Measurements from ENCODE around the gene YPEL3. TPM values are rescaled to one million over a fixed set of nuclear protein-coding genes. Genes with fewer than 3 reads are reported as not detected.

YPEL3 gene
- polyA plus RNA-seq = 100 to 1,000 TPM; 248 to 354 (median 284) TPM

GRCh38 chr16:30096105-30096861, at the start of gene YPEL3:
YPEL3 (minus strand) TSS chr16:30096213; CDS start chr16:30095482, 731 bp downstream.
- DNase-seq = peak; percentile 88 to 93 (median 93)
- H3K4me3 Mint-ChIP-seq = peak within 1 kb of the TSS; percentile 86 to 92 (median 86)
- H3K36me3 Mint-ChIP-seq = peaks cover 11 to 23% (median 19%) of the 10 kb centered on the region in 3 donors
- H3K27ac Mint-ChIP-seq = peak within 1 kb of the TSS; percentile 91 to 95 (median 94)
- H3K9me3 Mint-ChIP-seq = peaks cover 14 to 25% (median 23%) of the 10 kb centered on the region in 6 donors
- peaks cover 35 to 42% of the 10 kb centered on the region in 2 donors for H3K4me1 Mint-ChIP-seq
- H3K27me3 Mint-ChIP-seq (ENCODE audit: low read depth in 3 of 3) = peaks cover 5 to 11% (median 8%) of the 10 kb centered on the region in 3 donors

- Mint-ChIP-seq H3K9me3 (peaks cover 7 to 16% (median 10%) of the 10 kb centered on the region in 6 donors), H3K36me3 (peaks cover 4 to 7% (median 4%) of the 10 kb centered on the region in 3 donors), H3K27me3 (ENCODE audit: low read depth in 3 of 3) (peaks cover 0 to 3% (median 2%) of the 10 kb centered on the region in 3 donors), H3K4me3 (no peak overlapping the region), H3K27ac (peak overlapping the region in 1 of 6 donors; percentile 46), H3K4me1 (peaks cover 8 to 11% of the 10 kb centered on the region in 2 donors)
- no peak for DNase-seq
Observed at GRCh38 chr16:30145657-30146056, 49.6 kb upstream of the YPEL3 start.

GRCh38 chr16:30144917-30145316, 48.9 kb upstream of the YPEL3 start:
- peaks cover 4 to 7% (median 4%) of the 10 kb centered on the region in 3 donors for H3K36me3 Mint-ChIP-seq
- DNase-seq = no peak
- peaks cover 7 to 16% (median 10%) of the 10 kb centered on the region in 6 donors for H3K9me3 Mint-ChIP-seq
- peaks cover 8 to 11% of the 10 kb centered on the region in 2 donors for H3K4me1 Mint-ChIP-seq
- peaks cover 0 to 4% (median 0%) of the 10 kb centered on the region in 3 donors for H3K27me3 Mint-ChIP-seq (ENCODE audit: low read depth in 3 of 3)
- no peak overlapping the region for H3K27ac Mint-ChIP-seq
- no peak overlapping the region for H3K4me3 Mint-ChIP-seq

GRCh38 chr16:30144017-30144416, 48.0 kb upstream of the YPEL3 start:
- Mint-ChIP-seq H3K36me3 (peaks cover 0 to under 1% (median 0%) of the 10 kb centered on the region in 3 donors), H3K9me3 (peaks cover under 1 to 7% (median 5%) of the 10 kb centered on the region in 6 donors), H3K4me1 (peaks cover 11% of the 10 kb centered on the region in 2 donors), H3K27ac (peak overlapping the region in 1 of 6 donors; percentile 61), H3K27me3 (ENCODE audit: low read depth in 3 of 3) (peaks cover 0 to 4% (median 2%) of the 10 kb centered on the region in 3 donors), H3K4me3 (no peak overlapping the region)
- DNase-seq = no peak

GRCh38 chr16:30143347-30143702, 47.3 kb upstream of the YPEL3 start:
- Mint-ChIP-seq H3K9me3 (peaks cover 0 to under 1% (median 0%) of the 10 kb centered on the region in 6 donors), H3K36me3 (no peaks in the 10 kb centered on the region), H3K27me3 (ENCODE audit: low read depth in 3 of 3) (peaks cover 0 to 4% (median 2%) of the 10 kb centered on the region in 3 donors), H3K27ac (peak overlapping the region; percentile 31 to 85 (median 54)), H3K4me1 (peaks cover 11% of the 10 kb centered on the region in 2 donors), H3K4me3 (no peak overlapping the region)
- DNase-seq = no peak

- Mint-ChIP-seq H3K27ac (peak overlapping the region; percentile 31 to 85 (median 54)), H3K4me1 (peaks cover 11% of the 10 kb centered on the region in 2 donors), H3K4me3 (no peak overlapping the region), H3K27me3 (ENCODE audit: low read depth in 3 of 3) (peaks cover 0 to 4% (median 2%) of the 10 kb centered on the region in 3 donors), H3K9me3 (no peaks in the 10 kb centered on the region), H3K36me3 (no peaks in the 10 kb centered on the region)
- DNase-seq = peak; percentile 42 to 55 (median 52)
Observed at GRCh38 chr16:30142672-30143346, 46.8 kb upstream of the YPEL3 start.

- no peak overlapping the region for H3K27ac Mint-ChIP-seq
- no peaks in the 10 kb centered on the region for H3K9me3 Mint-ChIP-seq
- no peak overlapping the region for H3K4me3 Mint-ChIP-seq
- peaks cover 11% of the 10 kb centered on the region in 2 donors for H3K4me1 Mint-ChIP-seq
- H3K27me3 Mint-ChIP-seq (ENCODE audit: low read depth in 3 of 3) = peaks cover 0 to 4% (median 2%) of the 10 kb centered on the region in 3 donors
- no peaks in the 10 kb centered on the region for H3K36me3 Mint-ChIP-seq
- DNase-seq = no peak
Observed at GRCh38 chr16:30141750-30142149, 45.7 kb upstream of the YPEL3 start.

GRCh38 chr16:30139583-30140481, 43.8 kb upstream of the YPEL3 start:
- peaks cover 0 to 6% (median 2%) of the 10 kb centered on the region in 3 donors for H3K27me3 Mint-ChIP-seq (ENCODE audit: low read depth in 3 of 3)
- H3K27ac Mint-ChIP-seq = no peak overlapping the region
- H3K36me3 Mint-ChIP-seq = no peaks in the 10 kb centered on the region
- no peaks in the 10 kb centered on the region for H3K9me3 Mint-ChIP-seq
- DNase-seq = no peak
- H3K4me3 Mint-ChIP-seq = no peak overlapping the region
- peaks cover 11% of the 10 kb centered on the region in 2 donors for H3K4me1 Mint-ChIP-seq

GRCh38 chr16:30137897-30138296, 41.9 kb upstream of the YPEL3 start:
- H3K4me3 Mint-ChIP-seq = no peak overlapping the region
- H3K4me1 Mint-ChIP-seq = peaks cover 3 to 4% of the 10 kb centered on the region in 2 donors
- DNase-seq = no peak
- peaks cover 0 to 5% (median 4%) of the 10 kb centered on the region in 3 donors for H3K27me3 Mint-ChIP-seq (ENCODE audit: low read depth in 3 of 3)
- H3K36me3 Mint-ChIP-seq = no peaks in the 10 kb centered on the region
- H3K9me3 Mint-ChIP-seq = no peaks in the 10 kb centered on the region
- H3K27ac Mint-ChIP-seq = no peak overlapping the region

GRCh38 chr16:30136971-30137605, 41.1 kb upstream of the YPEL3 start:
- Mint-ChIP-seq H3K27ac (no peak overlapping the region), H3K36me3 (no peaks in the 10 kb centered on the region), H3K4me1 (peaks cover 0 to 4% of the 10 kb centered on the region in 2 donors), H3K4me3 (no peak overlapping the region), H3K9me3 (no peaks in the 10 kb centered on the region), H3K27me3 (ENCODE audit: low read depth in 3 of 3) (peaks cover 0 to 6% (median 4%) of the 10 kb centered on the region in 3 donors)
- no peak for DNase-seq

GRCh38 chr16:30132591-30132990, 36.6 kb upstream of the YPEL3 start:
- Mint-ChIP-seq H3K4me3 (no peak overlapping the region), H3K27me3 (ENCODE audit: low read depth in 3 of 3) (peaks cover 0 to 8% (median 6%) of the 10 kb centered on the region in 3 donors), H3K9me3 (peaks cover 0 to 6% (median 3%) of the 10 kb centered on the region in 6 donors), H3K36me3 (peaks cover 0 to 4% (median 3%) of the 10 kb centered on the region in 3 donors), H3K4me1 (peaks cover 4 to 10% of the 10 kb centered on the region in 2 donors), H3K27ac (no peak overlapping the region)
- no peak for DNase-seq

GRCh38 chr16:30131869-30132475, 36.0 kb upstream of the YPEL3 start:
- peaks cover 0 to 8% (median 6%) of the 10 kb centered on the region in 3 donors for H3K27me3 Mint-ChIP-seq (ENCODE audit: low read depth in 3 of 3)
- H3K36me3 Mint-ChIP-seq = peaks cover 0 to 4% (median 3%) of the 10 kb centered on the region in 3 donors
- no peak for DNase-seq
- H3K4me1 Mint-ChIP-seq = peaks cover 4 to 10% of the 10 kb centered on the region in 2 donors
- peak overlapping the region in 1 of 5 donors; percentile 10 for H3K4me3 Mint-ChIP-seq
- peak overlapping the region in 1 of 6 donors; percentile 57 for H3K27ac Mint-ChIP-seq
- peaks cover 0 to 6% (median 3%) of the 10 kb centered on the region in 6 donors for H3K9me3 Mint-ChIP-seq
